ENCODE data around the gene MRPS17.

Gene MRPS17

GRCh38 chr7:55964261-55965099, 12.8 kb downstream of the MRPS17 start, which contains the start of gene NIPSNAP2:
NIPSNAP2 (plus strand) TSS chr7:55964585; CDS start chr7:55964610, 25 bp downstream.
- peak; percentile 32 for DNase-seq (ENCODE audit: low read depth, low spot score)
- TF ChIP-seq CTCF (IDR thresholded peaks at IDR 0.05; ENCODE audit: low read depth, low read length), result peak; percentile 38
- peak within 1 kb of the TSS; percentile 64 for H3K4me3 ChIP-seq (ENCODE audit: low read depth, low read length)
- in situ Hi-C loops (cut with HindIII; ENCODE audit: low sequenced_read_pairs), result no loop called here

DNA sequence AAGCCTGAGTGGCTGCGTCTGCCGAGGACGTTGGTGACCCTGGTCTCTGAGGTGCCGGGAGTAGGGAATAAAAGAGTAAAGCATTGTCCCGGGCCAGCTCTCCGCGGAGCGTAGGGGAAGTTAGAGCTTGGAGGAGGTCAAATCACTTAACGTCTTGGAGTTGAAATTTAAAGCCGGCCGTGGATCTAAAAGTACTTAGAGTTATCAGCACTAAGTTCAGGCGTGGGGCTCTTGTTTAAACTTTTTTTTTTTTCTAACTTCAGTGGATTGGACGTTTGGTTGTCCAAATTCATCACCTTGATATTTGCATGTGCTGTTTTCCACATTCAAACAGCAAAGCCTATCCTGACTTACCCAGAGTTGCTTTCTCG, 13.4 kb downstream of the MRPS17 start:
- TF ChIP-seq CTCF (IDR thresholded peaks at IDR 0.05; ENCODE audit: low read depth, low read length), result no peak
- in situ Hi-C loops (cut with HindIII; ENCODE audit: low sequenced_read_pairs), result no loop called here
- DNase-seq (ENCODE audit: low read depth, low spot score), result peak; percentile 55
- peak overlapping the region; percentile 64 for H3K4me3 ChIP-seq (ENCODE audit: low read depth, low read length)

DNA sequence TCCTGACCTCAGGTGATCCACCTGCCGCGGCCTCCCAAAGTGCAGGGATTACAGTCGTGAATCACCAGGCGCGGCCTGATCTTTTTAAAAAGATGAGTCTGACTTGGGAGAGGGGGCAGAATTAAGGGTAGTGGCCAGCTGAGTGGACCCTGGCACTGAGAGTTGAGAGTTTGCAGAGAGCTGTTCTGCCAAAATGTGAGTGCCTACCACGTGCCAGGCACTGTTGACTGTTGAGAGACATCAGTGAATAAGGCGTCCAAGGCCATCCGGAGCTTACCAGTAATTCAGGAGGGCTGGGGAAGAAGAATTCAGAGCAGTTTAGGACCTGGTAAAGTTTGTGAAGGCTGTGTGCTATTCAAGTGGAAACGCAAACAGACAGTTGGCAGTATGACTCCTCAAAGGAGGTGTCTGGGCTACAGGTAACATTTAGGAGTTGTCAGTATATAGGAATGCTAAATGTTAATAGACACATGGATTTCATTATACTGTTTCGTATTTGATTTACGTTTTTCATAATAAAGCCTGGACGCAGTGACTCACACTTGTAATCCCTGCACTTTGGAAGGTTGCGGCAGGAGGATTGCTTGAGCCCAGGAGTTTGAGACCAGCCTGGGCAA, 14.2 kb downstream of the MRPS17 start:
- H3K4me3 ChIP-seq (ENCODE audit: low read depth, low read length), result no peak overlapping the region
- TF ChIP-seq CTCF (IDR thresholded peaks at IDR 0.05; ENCODE audit: low read depth, low read length), result no peak
- in situ Hi-C loops (cut with HindIII; ENCODE audit: low sequenced_read_pairs), result no loop called here
- peak; percentile 18 for DNase-seq (ENCODE audit: low read depth, low spot score)

DNA sequence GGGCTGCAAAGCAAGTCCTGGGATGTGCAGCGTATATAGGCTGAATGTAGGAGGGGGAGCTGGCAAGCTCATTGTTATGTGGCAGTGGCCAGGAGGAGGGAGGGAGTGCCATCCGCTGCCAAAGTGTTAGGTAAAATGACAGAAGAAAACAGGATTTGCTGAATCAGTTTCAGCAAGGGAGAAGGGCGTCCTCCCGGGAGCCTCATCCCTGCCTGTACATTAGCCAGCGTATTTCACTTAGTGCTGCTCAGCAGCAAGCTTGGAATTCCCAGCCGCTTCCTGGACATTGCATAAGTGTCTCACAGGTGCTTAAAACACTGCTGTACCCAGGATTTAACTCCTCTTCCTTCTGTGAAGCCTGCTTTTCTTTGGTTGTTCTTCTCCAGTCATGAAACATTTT, 15.2 kb downstream of the MRPS17 start:
- no peak for TF ChIP-seq CTCF (IDR thresholded peaks at IDR 0.05; ENCODE audit: low read depth, low read length)
- in situ Hi-C loops (cut with HindIII; ENCODE audit: low sequenced_read_pairs), result no loop called here
- DNase-seq (ENCODE audit: low read depth, low spot score), result no peak
- H3K4me3 ChIP-seq (ENCODE audit: low read depth, low read length), result no peak overlapping the region

DNA sequence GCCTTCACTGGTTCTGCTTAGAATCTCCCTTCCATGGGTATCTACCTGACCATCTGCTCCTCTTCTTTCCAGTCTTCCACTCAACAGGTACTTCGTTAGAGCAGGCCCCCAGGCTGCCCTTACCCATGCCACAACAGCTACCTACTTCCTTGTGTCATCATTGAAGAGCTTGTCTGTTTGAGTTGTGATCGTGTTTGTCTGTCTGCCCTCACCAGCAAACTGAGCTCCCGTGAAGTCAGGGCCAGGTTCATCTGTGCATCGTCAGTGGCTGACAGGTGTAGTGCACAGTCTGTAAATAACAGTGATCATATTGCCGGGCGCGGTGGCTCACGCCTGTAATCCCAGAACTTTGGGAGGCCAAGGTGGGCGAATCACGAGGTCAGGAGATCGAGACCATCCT, 17.7 kb downstream of the MRPS17 start:
- H3K4me3 ChIP-seq (ENCODE audit: low read depth, low read length), result no peak overlapping the region
- TF ChIP-seq CTCF (IDR thresholded peaks at IDR 0.05; ENCODE audit: low read depth, low read length), result no peak
- in situ Hi-C loops (cut with HindIII; ENCODE audit: low sequenced_read_pairs), result no loop called here
- DNase-seq (ENCODE audit: low read depth, low spot score), result no peak

- in situ Hi-C loops (cut with HindIII; ENCODE audit: low sequenced_read_pairs), result no loop called here
- no peak for TF ChIP-seq CTCF (IDR thresholded peaks at IDR 0.05; ENCODE audit: low read depth, low read length)
- H3K4me3 ChIP-seq (ENCODE audit: low read depth, low read length), result no peak overlapping the region
- DNase-seq (ENCODE audit: low read depth, low spot score), result no peak
These were observed 18.9 kb downstream of the MRPS17 start for GRCh38 chr7:55970561-55970960.

All from astrocyte of the spinal cord (primary cell).